GM10248 (cell line): ENCODE measurements around the gene CRIP1.
A peak's percentile ranks its signal among the peaks of the same experiment; 100 is the strongest.

Experiments used
- CTCF ChIA-PET: fragments of 300-600 bp; sonication (Branson Sonifier 250); formaldehyde crosslinking; extraction: SDS; loops from one replicate; lab custom pipeline; 2021; ENCODE audit warnings: antibody characterized with exemption; lab: Yijun Ruan, JAX
- POLR2A ChIA-PET: fragments of 350-650 bp; sonication (Branson Sonifier 250); formaldehyde crosslinking; extraction: SDS; loops from one replicate; lab custom pipeline; 2020; ENCODE audit warnings: antibody characterized with exemption; lab: Yijun Ruan, JAX
- DNase-seq: peaks from one replicate; pipeline ENCODE4 v3.0.0; 2012; ENCODE audit errors: extremely low spot score
- TF ChIP-seq, protein P1 (sequence below): IDR thresholded peaks from 2 replicates; pipeline ENCODE4 v1.5.1; 2012; ENCODE audit warnings: mild to moderate bottlenecking, low read depth; ENCODE audit errors: extremely low read depth, missing control alignments, control extremely low read depth

The CRIP1 gene

DNA sequence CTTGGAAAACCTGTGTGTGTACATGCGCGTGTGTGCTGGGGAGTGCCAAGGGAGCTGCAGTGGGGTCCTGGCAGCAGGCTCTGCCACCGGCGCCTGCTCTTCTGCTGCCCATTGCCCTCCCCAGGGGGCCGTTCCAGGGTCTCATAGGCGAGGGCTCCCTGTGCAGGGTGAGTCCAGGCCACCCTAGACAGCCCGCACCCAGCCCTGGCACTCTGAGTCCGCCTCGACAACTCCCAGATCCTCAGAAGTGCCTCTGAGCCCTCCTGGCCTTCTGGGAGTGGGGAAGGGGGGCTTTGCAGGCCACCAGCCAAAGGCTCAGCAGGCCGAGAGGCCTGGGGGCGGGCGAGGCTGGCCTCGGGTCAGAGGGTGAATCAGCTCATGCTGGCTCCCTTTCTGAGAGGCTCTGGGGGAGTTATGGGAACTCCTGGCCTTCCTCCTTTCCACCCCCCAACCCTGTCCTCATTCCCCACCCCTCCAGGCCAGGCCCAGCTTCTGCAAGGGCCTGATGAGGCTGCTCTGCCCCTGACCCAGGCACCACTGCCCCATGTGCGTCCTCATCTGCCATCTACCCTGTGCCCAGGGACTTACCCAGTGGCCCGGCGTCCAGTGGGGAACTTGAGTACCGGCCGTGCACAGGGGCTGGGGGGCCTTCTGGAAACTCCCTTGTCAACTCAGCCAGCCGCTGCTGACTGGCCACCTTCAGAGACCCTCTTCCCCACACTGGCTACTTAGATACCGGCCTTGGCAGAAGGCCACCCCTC lies 2.3 kb downstream of the CRIP1 start:
- TF ChIP-seq, protein P1, sequence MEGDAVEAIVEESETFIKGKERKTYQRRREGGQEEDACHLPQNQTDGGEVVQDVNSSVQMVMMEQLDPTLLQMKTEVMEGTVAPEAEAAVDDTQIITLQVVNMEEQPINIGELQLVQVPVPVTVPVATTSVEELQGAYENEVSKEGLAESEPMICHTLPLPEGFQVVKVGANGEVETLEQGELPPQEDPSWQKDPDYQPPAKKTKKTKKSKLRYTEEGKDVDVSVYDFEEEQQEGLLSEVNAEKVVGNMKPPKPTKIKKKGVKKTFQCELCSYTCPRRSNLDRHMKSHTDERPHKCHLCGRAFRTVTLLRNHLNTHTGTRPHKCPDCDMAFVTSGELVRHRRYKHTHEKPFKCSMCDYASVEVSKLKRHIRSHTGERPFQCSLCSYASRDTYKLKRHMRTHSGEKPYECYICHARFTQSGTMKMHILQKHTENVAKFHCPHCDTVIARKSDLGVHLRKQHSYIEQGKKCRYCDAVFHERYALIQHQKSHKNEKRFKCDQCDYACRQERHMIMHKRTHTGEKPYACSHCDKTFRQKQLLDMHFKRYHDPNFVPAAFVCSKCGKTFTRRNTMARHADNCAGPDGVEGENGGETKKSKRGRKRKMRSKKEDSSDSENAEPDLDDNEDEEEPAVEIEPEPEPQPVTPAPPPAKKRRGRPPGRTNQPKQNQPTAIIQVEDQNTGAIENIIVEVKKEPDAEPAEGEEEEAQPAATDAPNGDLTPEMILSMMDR = no peak
- CTCF ChIA-PET = interaction anchor here (0.8 to 6.9 kb wide), 31 partner anchors 7 to 929 kb away, joined by 3 to 96 read pairs (median 5); partner anchors contain the start of gene BRF1
- DNase-seq = no peak
- POLR2A ChIA-PET = interaction anchor here (1.1 to 1.9 kb wide), 2 partner anchors 8 to 188 kb away, joined by 4 to 10 read pairs; partner anchors contain the start of gene BRF1

DNA sequence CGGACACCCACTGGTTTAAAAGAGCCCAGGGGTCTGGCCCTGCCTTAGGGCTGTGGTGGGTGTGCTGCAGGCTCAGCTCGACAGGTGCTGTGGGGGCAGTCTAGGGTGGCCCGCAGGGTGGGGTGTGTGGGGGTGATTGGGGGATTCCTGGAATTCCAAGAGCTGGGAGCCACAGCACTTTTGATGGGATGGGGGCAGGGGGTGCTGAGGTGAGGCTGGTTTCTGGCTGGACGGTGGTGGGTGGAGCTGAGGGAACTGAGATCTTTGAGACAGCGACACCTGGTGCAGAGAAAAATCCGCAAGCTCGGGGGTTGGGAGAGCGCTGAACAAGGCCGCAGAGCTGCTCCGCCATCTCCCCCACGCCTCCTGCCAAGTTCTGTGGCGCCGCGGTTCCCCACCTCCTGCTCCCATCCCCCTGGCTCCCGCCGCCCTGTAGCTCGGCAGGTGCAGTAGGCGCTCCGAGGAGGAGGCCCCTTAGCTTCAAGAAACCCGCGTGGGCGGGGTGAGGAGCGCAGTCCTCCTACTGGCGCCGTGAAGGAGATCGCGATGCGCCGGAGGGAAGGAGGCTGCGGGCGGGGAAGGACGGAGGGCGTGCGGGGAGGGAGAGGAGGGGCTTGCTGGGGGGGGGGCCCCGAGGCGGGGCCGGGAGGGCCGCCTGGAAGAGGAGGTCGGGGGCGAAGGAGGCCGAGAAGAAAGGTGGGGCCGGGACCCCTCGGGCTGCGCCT lies 3.0 kb downstream of the CRIP1 start:
- ChIA-PET CTCF (interaction anchor here (0.7 to 6.9 kb wide), 41 partner anchors 8 to 928 kb away, joined by 3 to 96 read pairs (median 4); partner anchors contain the start of genes BRF1 and PACS2), POLR2A (interaction anchor here (0.7 to 1.9 kb wide), 3 partner anchors 9 to 886 kb away, joined by 3 to 10 read pairs (median 4); partner anchors contain the start of gene BRF1)
- DNase-seq = peak; percentile 81
- TF ChIP-seq, protein P1 = peak; percentile 66

DNA sequence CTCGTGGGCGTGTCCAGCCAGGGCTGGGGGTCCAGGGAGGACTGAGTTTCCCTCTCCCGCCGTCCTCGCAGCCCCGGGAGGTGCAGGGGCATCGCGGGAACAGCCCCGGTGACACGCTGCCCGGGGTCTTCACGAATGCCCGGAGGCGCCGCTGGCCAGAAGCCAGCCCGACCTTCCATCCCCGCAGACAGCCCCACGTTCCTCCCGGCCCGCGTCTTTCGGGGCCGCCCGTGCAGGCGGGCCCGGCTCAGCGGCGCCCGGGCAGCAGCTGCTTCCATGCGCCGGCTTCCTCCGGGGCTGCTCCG lies 3.5 kb downstream of the CRIP1 start:
- ChIA-PET POLR2A (interaction anchor here (1.1 to 1.9 kb wide), 2 partner anchors 9 to 189 kb away, joined by 4 to 10 read pairs; partner anchors contain the start of gene BRF1), CTCF (interaction anchor here (0.7 to 6.9 kb wide), 35 partner anchors 8 to 928 kb away, joined by 3 to 96 read pairs (median 5); partner anchors contain the start of genes BRF1 and PACS2)
- TF ChIP-seq, protein P1 = no peak
- no peak for DNase-seq

DNA sequence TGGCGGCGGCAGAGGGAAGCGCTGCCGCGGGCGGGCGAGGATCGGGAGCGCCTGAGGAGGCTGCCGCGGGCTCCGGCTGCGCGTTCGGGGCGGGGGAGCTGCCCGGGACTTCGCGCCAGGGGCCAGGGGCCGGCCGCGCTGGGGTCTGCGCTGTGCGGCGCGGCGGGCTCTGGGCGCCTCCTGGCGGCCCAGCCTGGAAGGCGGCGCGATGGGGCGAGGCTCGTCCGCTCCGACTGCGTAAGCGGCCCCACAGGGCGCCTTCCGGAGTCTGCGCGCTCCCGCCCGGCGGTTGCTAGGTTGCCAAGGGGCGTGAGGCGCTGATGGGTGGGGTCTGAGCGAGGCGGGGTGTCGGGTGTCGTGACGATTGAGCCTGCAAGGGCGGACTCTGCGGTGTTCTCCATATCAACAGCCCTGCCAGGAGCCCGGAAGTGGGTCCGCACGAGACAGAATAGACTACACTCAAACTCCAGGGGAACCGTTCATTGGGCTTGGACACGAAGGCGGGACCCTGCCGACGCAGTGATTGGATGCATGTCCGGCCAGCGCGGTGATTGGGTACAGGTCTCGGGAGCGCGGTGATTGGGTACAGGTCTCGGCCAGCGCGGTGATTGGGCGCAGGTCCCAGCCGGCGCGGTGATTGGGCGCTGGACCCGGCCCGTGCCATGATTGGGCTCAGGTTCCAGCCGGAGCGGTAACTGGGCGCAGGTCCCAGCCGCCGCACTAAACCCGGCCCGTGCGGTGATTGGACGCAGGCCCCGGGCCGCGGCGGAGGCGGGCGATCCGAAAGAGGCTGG lies 4.1 kb downstream of the CRIP1 start, which contains the start of gene TEDC1:
TSS of gene TEDC1 (plus strand) at position 675 of the 794 bp plus-strand sequence. CDS start 130 bp downstream, outside the sequence.
- TF ChIP-seq, protein P1 = peak; percentile 93
- ChIA-PET POLR2A (interaction anchor here (1.9 kb wide), 1 partner anchor 10 kb away, joined by 10 read pairs; no protein-coding TSS in a partner anchor), CTCF (interaction anchor here (1.0 to 6.9 kb wide), 21 partner anchors 9 to 311 kb away, joined by 3 to 96 read pairs (median 6); no protein-coding TSS in a partner anchor)
- DNase-seq = peak; percentile 95

DNA sequence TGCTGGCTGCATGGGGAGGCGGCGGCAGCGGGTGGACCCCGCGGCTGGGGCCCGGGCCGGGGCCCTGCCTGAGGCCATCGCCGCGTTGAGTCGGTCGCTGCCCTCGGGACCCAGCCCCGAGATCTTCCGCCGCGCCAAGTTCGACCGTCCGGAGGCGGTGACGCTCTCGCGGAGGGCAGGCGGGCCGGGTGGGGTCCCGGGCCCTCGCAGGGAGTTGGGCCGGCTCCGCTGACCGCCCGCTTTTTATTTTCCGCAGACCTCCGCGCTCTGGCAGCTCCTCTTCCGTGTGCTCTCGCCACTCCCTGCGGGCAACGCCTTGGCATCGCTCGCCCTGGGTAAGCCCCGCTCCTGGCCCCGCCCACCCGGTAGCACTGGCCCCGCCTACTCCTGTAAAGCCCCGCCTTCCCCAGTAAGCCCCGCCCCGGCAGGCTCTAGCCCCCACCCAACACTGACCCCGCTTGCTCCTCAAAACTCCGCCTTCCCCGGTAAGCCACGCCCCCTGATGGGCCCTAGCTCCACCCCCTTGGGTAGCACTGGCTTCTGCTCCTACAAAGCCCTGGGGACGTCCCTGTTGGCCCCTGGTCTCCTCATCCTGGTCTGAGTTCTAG lies 4.8 kb downstream of the CRIP1 start:
- DNase-seq = peak; percentile 94
- POLR2A ChIA-PET = interaction anchor here (0.6 to 1.1 kb wide), 2 partner anchors 13 to 963 kb away, joined by 3 to 4 read pairs; no protein-coding TSS in a partner anchor
- CTCF ChIA-PET = interaction anchor here (1.0 to 6.9 kb wide), 7 partner anchors 10 to 926 kb away, joined by 3 to 91 read pairs (median 4); no protein-coding TSS in a partner anchor

More for the DNA sequence above, 4.8 kb downstream of the CRIP1 start:
- TF ChIP-seq, protein P1 = no peak
